Stimulated activated CD8-positive, alpha-beta memory T cell treated with anti-CD3 and anti-CD28 coated beads, Interleukin-12 subunit alpha, Interleukin-12 subunit beta, amount 100 ng/mL, for 1 hour (primary cell): ENCODE results near the gene OR2T8.

ENCODE experiments used
- DNase-seq: peaks from one replicate; pipeline ENCODE4 v3.0.0-alpha.2; 2020; ENCODE audit warnings: low read depth

Gene OR2T8

GRCh38 chr1:247919952-247920351 lies at the start of gene OR2T8:
Gene OR2T8 (plus strand): TSS chr1:247920252. CDS start chr1:247921018, 766 bp downstream.
- no peak for DNase-seq

- DNase-seq, result no peak
Measured at GRCh38 chr1:247883346-247883745, 36.7 kb upstream of the OR2T8 start.

GRCh38 chr1:247884797-247885413 lies 35.1 kb upstream of the OR2T8 start:
- DNase-seq, result no peak

- DNase-seq, result no peak
Measured at GRCh38 chr1:247895163-247895637, 24.9 kb upstream of the OR2T8 start, which contains the start of gene OR2W3. Gene OR2W3 (plus strand): TSS chr1:247895587. CDS start chr1:247895587, 0 bp downstream.

- DNase-seq, result no peak
Measured at GRCh38 chr1:247895976-247896375, 24.1 kb upstream of the OR2T8 start.

GRCh38 chr1:247904122-247904521 lies 15.9 kb upstream of the OR2T8 start:
- DNase-seq, result no peak

GRCh38 chr1:247905181-247905580 lies 14.9 kb upstream of the OR2T8 start:
- DNase-seq, result no peak

- DNase-seq, result no peak
Measured at GRCh38 chr1:247905910-247906503, 14.0 kb upstream of the OR2T8 start.

GRCh38 chr1:247906504-247907047 lies 13.5 kb upstream of the OR2T8 start:
- no peak for DNase-seq

GRCh38 chr1:247908766-247909165 lies 11.3 kb upstream of the OR2T8 start:
- no peak for DNase-seq

GRCh38 chr1:247913786-247914185 lies 6.3 kb upstream of the OR2T8 start:
- DNase-seq, result no peak

GRCh38 chr1:247914941-247915662 lies 5.0 kb upstream of the OR2T8 start:
- DNase-seq, result no peak

- DNase-seq, result no peak
Measured at GRCh38 chr1:247923941-247924340, 3.9 kb downstream of the OR2T8 start.

GRCh38 chr1:247924868-247925267 lies 4.8 kb downstream of the OR2T8 start, which contains the start of gene OR2AJ1:
Gene OR2AJ1 (plus strand): TSS chr1:247924889. CDS start chr1:247933769, 8,880 bp downstream.
- DNase-seq, result no peak

- DNase-seq, result no peak
Measured at GRCh38 chr1:247933989-247934388, 13.9 kb downstream of the OR2T8 start.

- DNase-seq, result no peak
Measured at GRCh38 chr1:247935781-247936180, 15.7 kb downstream of the OR2T8 start.

GRCh38 chr1:247936415-247936814 lies 16.4 kb downstream of the OR2T8 start:
- DNase-seq, result no peak

- peak; percentile 57 for DNase-seq
Measured at GRCh38 chr1:247936965-247937734, 17.1 kb downstream of the OR2T8 start.

- DNase-seq, result no peak
Measured at GRCh38 chr1:247942624-247943023, 22.6 kb downstream of the OR2T8 start.

- DNase-seq, result no peak
Measured at GRCh38 chr1:247948558-247948957, 28.5 kb downstream of the OR2T8 start, which contains the start of gene OR2L8. Gene OR2L8 (plus strand): TSS chr1:247948858. CDS start chr1:247948858, 0 bp downstream.

- DNase-seq, result no peak
Measured at GRCh38 chr1:247953408-247953807, 33.4 kb downstream of the OR2T8 start.

- no peak for DNase-seq
Measured at GRCh38 chr1:247961791-247962190, 41.7 kb downstream of the OR2T8 start.
